ENCODE measurements around the gene PLPP3.

PLPP3 gene

GRCh38 chr1:56545711-56546110 lies 33.7 kb downstream of the PLPP3 start:
- DNase-seq, result no peak

GRCh38 chr1:56543783-56544612 lies 35.4 kb downstream of the PLPP3 start:
- DNase-seq, result no peak

- DNase-seq, result no peak
Measured at GRCh38 chr1:56542651-56543050, 36.7 kb downstream of the PLPP3 start.

GRCh38 chr1:56541408-56541807 lies 38.0 kb downstream of the PLPP3 start:
- no peak for DNase-seq

GRCh38 chr1:56540467-56540866 lies 38.9 kb downstream of the PLPP3 start:
- no peak for DNase-seq

- no peak for DNase-seq
Measured at GRCh38 chr1:56539520-56539931, 39.8 kb downstream of the PLPP3 start.

GRCh38 chr1:56538532-56538931 lies 40.8 kb downstream of the PLPP3 start:
- no peak for DNase-seq

GRCh38 chr1:56537660-56538059 lies 41.7 kb downstream of the PLPP3 start:
- DNase-seq, result no peak

GRCh38 chr1:56535939-56536338 lies 43.4 kb downstream of the PLPP3 start:
- DNase-seq, result no peak

GRCh38 chr1:56535362-56535761 lies 44.0 kb downstream of the PLPP3 start:
- no peak for DNase-seq

GRCh38 chr1:56534130-56534651 lies 45.2 kb downstream of the PLPP3 start:
- DNase-seq, result no peak

- DNase-seq, result no peak
Measured at GRCh38 chr1:56533621-56534020, 45.7 kb downstream of the PLPP3 start.

GRCh38 chr1:56533197-56533596 lies 46.2 kb downstream of the PLPP3 start:
- DNase-seq, result no peak

GRCh38 chr1:56532350-56532683 lies 47.0 kb downstream of the PLPP3 start:
- no peak for DNase-seq

GRCh38 chr1:56531624-56532349 lies 47.6 kb downstream of the PLPP3 start:
- no peak for DNase-seq

GRCh38 chr1:56529801-56530200 lies 49.6 kb downstream of the PLPP3 start:
- no peak for DNase-seq

GRCh38 chr1:56527548-56528302 lies 51.6 kb downstream of the PLPP3 start:
- peak; percentile 71 for DNase-seq

GRCh38 chr1:56526571-56527174 lies 52.7 kb downstream of the PLPP3 start:
- no peak for DNase-seq

- DNase-seq, result no peak
Measured at GRCh38 chr1:56525489-56526041, 53.8 kb downstream of the PLPP3 start.

- DNase-seq, result no peak
Measured at GRCh38 chr1:56524263-56524662, 55.1 kb downstream of the PLPP3 start.

- no peak for DNase-seq
Measured at GRCh38 chr1:56522680-56523079, 56.7 kb downstream of the PLPP3 start.

GRCh38 chr1:56520016-56520601 lies 59.3 kb downstream of the PLPP3 start:
- no peak for DNase-seq

Data from COR-L47 (cell line).